Left renal cortex interstitium (tissue), 4 donors: ENCODE data around the gene TMEM163. TPM values are rescaled to one million over a fixed set of nuclear protein-coding genes. Genes with fewer than 3 reads are reported as not detected.
"Not testable (repeated sequence)": the region's sequence is repeated elsewhere in the genome, so short reads cannot be mapped to it uniquely, and the experiment has no call there.

ENCODE experiments used
- DNase-seq, 4 donors: peaks; one replicate each; pipeline ENCODE4 v3.0.0-alpha.2; 2013; ENCODE audit warnings: low read depth in 4 of 4, low spot score in 2 of 4, missing footprints in 1 of 4
- polyA plus RNA-seq, 4 donors: library from polyadenylated mRNA; unstranded; fragments of 120-200 nt; gene quantifications; one replicate each; pipeline ENCODE4 v1.2.1, GENCODE V29; 2013; ENCODE audit not compliant: insufficient read length in 4 of 4

TMEM163 gene
- polyA plus RNA-seq, 4 donors: 0.87 to 2.4 (median 1.3) TPM

- DNase-seq: no peak
Measured at GRCh38 chr2:134540990-134541389, 177.8 kb downstream of the TMEM163 start.

- DNase-seq: no peak
Measured at GRCh38 chr2:134539981-134540380, 178.8 kb downstream of the TMEM163 start.

GRCh38 chr2:134537702-134538101, 181.1 kb downstream of the TMEM163 start:
- no peak for DNase-seq

GRCh38 chr2:134537121-134537520, 181.7 kb downstream of the TMEM163 start:
- DNase-seq: no peak

GRCh38 chr2:134536296-134536695, 182.5 kb downstream of the TMEM163 start:
- DNase-seq: no peak

GRCh38 chr2:134532537-134532936, 186.3 kb downstream of the TMEM163 start:
- no peak for DNase-seq

GRCh38 chr2:134527381-134527780, 191.4 kb downstream of the TMEM163 start:
- no peak for DNase-seq

GRCh38 chr2:134522496-134523455, 196.0 kb downstream of the TMEM163 start:
- no peak for DNase-seq

GRCh38 chr2:134518101-134518500, 200.7 kb downstream of the TMEM163 start:
- DNase-seq: no peak

- DNase-seq: no peak
Measured at GRCh38 chr2:134515137-134515536, 203.7 kb downstream of the TMEM163 start.

- no peak for DNase-seq
Measured at GRCh38 chr2:134513465-134513804, 205.4 kb downstream of the TMEM163 start.

GRCh38 chr2:134512734-134513464, 205.9 kb downstream of the TMEM163 start:
- no peak for DNase-seq

- DNase-seq: no peak
Measured at GRCh38 chr2:134508391-134508790, 210.4 kb downstream of the TMEM163 start.

- DNase-seq: no peak
Measured at GRCh38 chr2:134507697-134508096, 211.1 kb downstream of the TMEM163 start.

- not testable (repeated sequence) for DNase-seq
Measured at GRCh38 chr2:134507159-134507558, 211.6 kb downstream of the TMEM163 start.

GRCh38 chr2:134505446-134505845, 213.4 kb downstream of the TMEM163 start:
- no peak for DNase-seq

GRCh38 chr2:134504586-134505336, 214.0 kb downstream of the TMEM163 start:
- DNase-seq: no peak

- DNase-seq: no peak
Measured at GRCh38 chr2:134502104-134502503, 216.7 kb downstream of the TMEM163 start.

- DNase-seq: no peak
Measured at GRCh38 chr2:134501476-134502091, 217.2 kb downstream of the TMEM163 start.

- DNase-seq: no peak
Measured at GRCh38 chr2:134500211-134500935, 218.4 kb downstream of the TMEM163 start.
